ENCODE measurements around the gene GRN.
A peak's percentile ranks its signal among the peaks of the same experiment; 100 is the strongest.

Gene GRN

GRCh38 chr17:44312396-44313104 lies 32.6 kb upstream of the GRN start:
- Histone ChIP-seq H3K27me3 (peaks cover 100% of the 10 kb centered on the region), H3K4me3 (ENCODE audit: low read depth in 1 of 2, low read length in 1 of 2) (no peak overlapping the region), H3K27ac (no peak overlapping the region), H3K36me3 (no peaks in the 10 kb centered on the region), H3K4me1 (ENCODE audit: control insufficient read depth in 1 of 2, insufficient read depth in 1 of 2, low read depth in 1 of 2, low read length in 1 of 2) (peaks cover 0 to 27% of the 10 kb centered on the region in 2 experiments), H3K9me3 (no peaks in the 10 kb centered on the region)
- TF ChIP-seq CTCF (IDR thresholded peaks at IDR 0.05) = no peak

- no peak overlapping the region for H3K4me3 ChIP-seq (ENCODE audit: low read depth in 1 of 2, low read length in 1 of 2)
- H3K9me3 ChIP-seq = no peaks in the 10 kb centered on the region
- H3K27ac ChIP-seq = no peak overlapping the region
- H3K27me3 ChIP-seq = peaks cover 98% of the 10 kb centered on the region
- H3K4me1 ChIP-seq (ENCODE audit: control insufficient read depth in 1 of 2, insufficient read depth in 1 of 2, low read depth in 1 of 2, low read length in 1 of 2) = peaks cover 0 to 12% of the 10 kb centered on the region in 2 experiments
- no peaks in the 10 kb centered on the region for H3K36me3 ChIP-seq
- TF ChIP-seq CTCF (IDR thresholded peaks at IDR 0.05) = no peak
Measured at GRCh38 chr17:44314031-44314430, 31.1 kb upstream of the GRN start.

GRCh38 chr17:44314524-44314868 lies 30.6 kb upstream of the GRN start:
- peaks cover 0 to 9% of the 10 kb centered on the region in 2 experiments for H3K4me1 ChIP-seq (ENCODE audit: control insufficient read depth in 1 of 2, insufficient read depth in 1 of 2, low read depth in 1 of 2, low read length in 1 of 2)
- no peak overlapping the region for H3K27ac ChIP-seq
- H3K36me3 ChIP-seq = peaks cover 1% of the 10 kb centered on the region
- peaks cover 94% of the 10 kb centered on the region for H3K27me3 ChIP-seq
- no peaks in the 10 kb centered on the region for H3K9me3 ChIP-seq
- no peak overlapping the region for H3K4me3 ChIP-seq (ENCODE audit: low read depth in 1 of 2, low read length in 1 of 2)
- TF ChIP-seq CTCF (IDR thresholded peaks at IDR 0.05) = no peak

GRCh38 chr17:44314869-44315661 lies 30.0 kb upstream of the GRN start:
- Histone ChIP-seq H3K27ac (no peak overlapping the region), H3K4me1 (ENCODE audit: control insufficient read depth in 1 of 2, insufficient read depth in 1 of 2, low read depth in 1 of 2, low read length in 1 of 2) (peaks cover 0 to 9% of the 10 kb centered on the region in 2 experiments), H3K4me3 (ENCODE audit: low read depth in 1 of 2, low read length in 1 of 2) (peak overlapping the region in 1 of 2 experiments; percentile 32), H3K27me3 (peaks cover 88% of the 10 kb centered on the region), H3K36me3 (peaks cover 7% of the 10 kb centered on the region), H3K9me3 (no peaks in the 10 kb centered on the region)
- TF ChIP-seq CTCF (IDR thresholded peaks at IDR 0.05) = no peak

GRCh38 chr17:44315760-44316731 lies 29.1 kb upstream of the GRN start:
- no peak for TF ChIP-seq CTCF (IDR thresholded peaks at IDR 0.05)
- Histone ChIP-seq H3K4me3 (ENCODE audit: low read depth in 1 of 2, low read length in 1 of 2) (no peak overlapping the region), H3K27ac (no peak overlapping the region), H3K4me1 (ENCODE audit: control insufficient read depth in 1 of 2, insufficient read depth in 1 of 2, low read depth in 1 of 2, low read length in 1 of 2) (peaks cover 0 to 9% of the 10 kb centered on the region in 2 experiments), H3K9me3 (no peaks in the 10 kb centered on the region), H3K36me3 (peaks cover 17% of the 10 kb centered on the region), H3K27me3 (peaks cover 78% of the 10 kb centered on the region)
